K562 (cell line): ENCODE measurements around the gene OR2V1. TPM values are rescaled to one million over a fixed set of nuclear protein-coding genes. Genes with fewer than 3 reads are reported as not detected.
A peak's percentile ranks its signal among the peaks of the same experiment; 100 is the strongest.

Source experiments
- ATAC-seq: fragments of 200-7000 bp; cut with Tn5 transposase; 3 replicates; pipeline ENCODE4 v1.9.1; 2020; ENCODE audit warnings: moderate library complexity
- BruUV-seq: library from RNA; stranded (reverse); fragments of 400-500 nt; replicated peaks from 2 replicates; lab custom pipeline; 2021; lab: Mats Ljungman, UMichigan
- CTCF ChIA-PET: fragments of 300-600 bp; formaldehyde crosslinking; extraction: SDS; loops from one replicate; lab custom pipeline; 2021; ENCODE audit warnings: low intra/inter-chr PET ratio; lab: Yijun Ruan, JAX
- POLR2A ChIA-PET: fragments of 300-600, 350-650 bp; sonication (Branson Sonifier 250); formaldehyde crosslinking; extraction: SDS; loops from one replicate; lab custom pipeline; 2021; ENCODE audit warnings: antibody characterized with exemption, inconsistent platforms; lab: Yijun Ruan, JAX
- DNase-seq, 4 experiments: peaks; one replicate each; pipeline versions ENCODE4 v3.0.0 to v3.0.0-alpha.2; 2011 to 2018; ENCODE audit warnings: low spot score in 3 of 4, mixed read lengths in 3 of 4; ENCODE audit errors: extremely low read depth in 1 of 4
- FAIRE-seq: peaks from 2 replicates; lab custom pipeline; 2011; peaks lifted over from hg19 to GRCh38; lab: Jason Lieb, UNC
- H2AFZ ChIP-seq: 2 replicates; pipeline ENCODE4 v1.6.0; 2011; ENCODE audit warnings: low read depth, low read length, control low read depth, inconsistent platforms
- H3K27ac ChIP-seq: fragments of 200-600 bp; 3 replicates; pipeline ENCODE4 v1.8.0; 2011; ENCODE audit warnings: low read depth, mild to moderate bottlenecking, control low read depth, inconsistent platforms, low read length, moderate library complexity, mixed read lengths; ENCODE audit errors: extremely low read depth
- H3K27me3 ChIP-seq, 2 experiments: fragments of 300-600 bp in 1 of 2; 2 replicates in 1 of 2; 3 replicates in 1 of 2; pipeline versions ENCODE4 v1.6.0 to v1.8.0; 2011; ENCODE audit warnings: inconsistent platforms in 2 of 2, low read length in 2 of 2, mild to moderate bottlenecking in 1 of 2, mixed read lengths in 1 of 2, moderate library complexity in 1 of 2; ENCODE audit not compliant: control insufficient read depth in 2 of 2, insufficient read depth in 2 of 2
- H3K36me3 ChIP-seq: fragments of 300-600 bp; 3 replicates; pipeline ENCODE4 v1.8.0; 2011; ENCODE audit warnings: mild to moderate bottlenecking, low read length, inconsistent platforms; ENCODE audit not compliant: control insufficient read depth, insufficient read depth
- H3K4me1 ChIP-seq, 2 experiments: fragments of 200-600 bp in 1 of 2; replicated peaks in 1 of 2; 2 replicates in 1 of 2; 3 replicates in 1 of 2; pipeline versions ENCODE4 v1.5.1 to v1.8.0; 2011; ENCODE audit warnings: inconsistent platforms in 2 of 2, low read length in 2 of 2, mild to moderate bottlenecking in 1 of 2, mixed read lengths in 1 of 2, moderate library complexity in 1 of 2; ENCODE audit not compliant: control insufficient read depth in 2 of 2, insufficient read depth in 2 of 2
- H3K4me2 ChIP-seq: 2 replicates; pipeline ENCODE4 v1.6.1; 2011; ENCODE audit warnings: low read length, control low read depth, inconsistent platforms, mixed read lengths; ENCODE audit not compliant: insufficient read depth
- H3K4me3 ChIP-seq: fragments of 200-600 bp; sonication (generic), shearing (Covaris generic); 2 replicates; pipeline ENCODE4 v1.5.1; 2016; ENCODE audit warnings: control low read depth, inconsistent platforms
- H3K79me2 ChIP-seq: fragments of 200-600 bp; 3 replicates; pipeline ENCODE4 v1.8.0; 2011; ENCODE audit warnings: low read length, inconsistent platforms; ENCODE audit not compliant: control insufficient read depth, insufficient read depth
- H3K9ac ChIP-seq, 2 experiments: 2 replicates each; pipeline versions ENCODE4 v1.6.0 to v1.6.1; 2011; ENCODE audit warnings: low read depth in 2 of 2, low read length in 2 of 2, control low read depth in 1 of 2, inconsistent platforms in 1 of 2, mild to moderate bottlenecking in 1 of 2, mixed read lengths in 1 of 2; ENCODE audit not compliant: insufficient read depth in 1 of 2
- H3K9me1 ChIP-seq: one replicate; pipeline ENCODE4 v1.6.0; 2011; ENCODE audit warnings: inconsistent platforms, mild to moderate bottlenecking, low read length, moderate library complexity; ENCODE audit not compliant: control insufficient read depth, insufficient read depth
- H3K9me3 ChIP-seq: replicated peaks from 2 replicates; pipeline ENCODE4 v1.5.1; 2011; ENCODE audit warnings: low read depth, low read length, inconsistent platforms; ENCODE audit not compliant: control insufficient read depth, insufficient read depth
- H4K20me1 ChIP-seq: replicated peaks from 2 replicates; pipeline ENCODE4 v1.6.1; 2011; ENCODE audit warnings: low read length, inconsistent platforms, mixed read lengths; ENCODE audit not compliant: control insufficient read depth, insufficient read depth
- AFF1 ChIP-seq, 2 experiments: fragments of 450-650 bp; IDR thresholded peaks; 2 replicates each; pipeline ENCODE4 v1.6.1; 2018; ENCODE audit warnings: mild to moderate bottlenecking in 2 of 2, low read depth in 1 of 2; ENCODE audit not compliant: partially characterized antibody in 2 of 2
- ELF4 ChIP-seq: fragments of 450-650 bp; formaldehyde crosslinking; IDR thresholded peaks from 2 replicates; pipeline ENCODE4 v1.4.0; 2022; ENCODE audit warnings: missing genetic modification characterization
- MBD2 ChIP-seq: sonication (generic); IDR thresholded peaks from 2 replicates; pipeline ENCODE4 v1.6.1; 2016; ENCODE audit warnings: low read depth, borderline replicate concordance
- NFIC ChIP-seq: fragments of 450-650 bp; IDR thresholded peaks from 2 replicates; pipeline ENCODE4 v1.6.1; 2017; ENCODE audit warnings: mild to moderate bottlenecking, inconsistent platforms
- SMARCC2 ChIP-seq: fragments of 450-650 bp; IDR thresholded peaks from 2 replicates; pipeline ENCODE4 v1.6.1; 2017; ENCODE audit warnings: antibody characterized with exemption, moderate library complexity, mild to moderate bottlenecking, low read depth
- ZNF384 ChIP-seq: IDR thresholded peaks from 2 replicates; pipeline ENCODE4 v1.6.1; 2012; ENCODE audit warnings: low read depth, low read length, improper control_type of control experiment
- ZNF717 ChIP-seq: fragments of 250-450 bp; sonication (Bioruptor Pico); IDR thresholded peaks from 2 replicates; pipeline ENCODE4 v1.5.0; 2021
- WGBS: fragments of 100-300 bp; shearing (Covaris generic); methylation state at CpG from one replicate; pipeline ENCODE4 v1.1.6; 2016; ENCODE audit warnings: low coverage, mixed read lengths; ENCODE audit not compliant: insufficient coverage; ENCODE audit errors: missing lambda C conversion rate; 5-methylcytosine and 5-hydroxymethylcytosine counted together
- in situ Hi-C: fragments of 300-500 bp; cut with MboI; formaldehyde crosslinking; loops from 4 replicates; pipeline ENCODE4 v1.15.0; 2018; ENCODE audit warnings: inconsistent platforms, mixed read lengths
- intact Hi-C: fragments of 100-400 bp; cut with micrococcal nuclease; formaldehyde crosslinking; loops from 2 replicates; pipeline ENCODE4 v1.14.2; 2022
- polyA plus RNA-seq, 8 experiments: library from polyadenylated mRNA; depleted of rRNA in 4 of 8; stranded (reverse) in 5 of 8; unstranded in 3 of 8; fragments of >200 nt; fragmentation: Nextera tagmentation in 2 of 8; fragmentation: Illumina TruSeq in 1 of 8; extraction: Ambion mirVana in 2 of 8; extraction: Trizol in 1 of 8; gene quantifications; 2 replicates each; pipeline versions ENCODE4 v1.2.1 to v1.2.3, GENCODE V29; 2011 to 2014; ENCODE audit warnings: inconsistent platforms in 1 of 8, missing spikeins in 1 of 8
- total RNA-seq, 7 experiments: library from RNA; depleted of rRNA in 6 of 7; stranded (reverse); fragments of >200 nt in 6 of 7; fragmentation: Illumina TruSeq in 2 of 7; extraction: Trizol in 2 of 7; gene quantifications; 2 replicates each; pipeline versions ENCODE4 v1.2.1 to v1.2.3, GENCODE V29; 2011 to 2021; ENCODE audit warnings: low replicate concordance in 1 of 7
- TF ChIP-seq, protein P1 (sequence below): sonication (generic); formaldehyde crosslinking; IDR thresholded peaks from 2 replicates; pipeline ENCODE4 v1.8.0; 2022; ENCODE audit warnings: mild to moderate bottlenecking, missing genetic modification reagents
- TF ChIP-seq, protein P2 (sequence below): fragments of 250-450 bp; sonication (Bioruptor Pico); IDR thresholded peaks from 2 replicates; pipeline ENCODE4 v1.8.0; 2022; ENCODE audit warnings: inconsistent platforms

The OR2V1 gene
- total and polyA plus RNA-seq, 9 of the 15 experiments (the other 6 are each of a cell fraction or from before 2014, with no cell fraction given): 0.04 to 0.28 (median 0.15) TPM; not detected in 5

DNA sequence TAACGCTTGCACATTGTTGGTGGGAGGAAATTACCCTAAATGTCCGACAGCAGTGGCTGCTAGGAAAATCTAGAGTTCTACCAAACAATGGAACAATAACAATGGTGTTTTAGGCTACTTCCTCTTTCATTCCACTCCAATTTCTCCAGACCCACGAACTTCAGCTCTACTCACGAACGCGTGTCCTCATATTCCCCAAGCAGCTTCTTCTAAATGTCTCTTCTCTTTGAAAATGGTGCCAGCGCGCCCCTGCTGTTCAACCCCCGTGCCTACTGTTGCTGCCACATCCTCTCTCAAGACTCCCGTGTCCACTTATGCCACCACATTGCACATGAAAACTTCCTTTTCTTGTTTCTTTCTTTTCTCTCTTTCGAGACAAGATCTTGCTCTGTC, 42.1 kb upstream of the OR2V1 start (continued):
- TF ChIP-seq, protein P1, sequence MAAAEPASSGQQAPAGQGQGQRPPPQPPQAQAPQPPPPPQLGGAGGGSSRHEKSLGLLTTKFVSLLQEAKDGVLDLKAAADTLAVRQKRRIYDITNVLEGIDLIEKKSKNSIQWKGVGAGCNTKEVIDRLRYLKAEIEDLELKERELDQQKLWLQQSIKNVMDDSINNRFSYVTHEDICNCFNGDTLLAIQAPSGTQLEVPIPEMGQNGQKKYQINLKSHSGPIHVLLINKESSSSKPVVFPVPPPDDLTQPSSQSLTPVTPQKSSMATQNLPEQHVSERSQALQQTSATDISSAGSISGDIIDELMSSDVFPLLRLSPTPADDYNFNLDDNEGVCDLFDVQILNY (CRISPR knock-in tag): no peak
- no peak for TF ChIP-seq ELF4
- peak in 1 of 2 experiments; percentile 13 for TF ChIP-seq AFF1 (IDR thresholded peaks at IDR 0.05; ENCODE audit: low read depth in 1 of 2, partially characterized antibody in 2 of 2)
- TF ChIP-seq SMARCC2: no peak
- no peak for TF ChIP-seq ZNF717 (CRISPR knock-in tag)
- no peak for TF ChIP-seq MBD2

- TF ChIP-seq, protein P2, sequence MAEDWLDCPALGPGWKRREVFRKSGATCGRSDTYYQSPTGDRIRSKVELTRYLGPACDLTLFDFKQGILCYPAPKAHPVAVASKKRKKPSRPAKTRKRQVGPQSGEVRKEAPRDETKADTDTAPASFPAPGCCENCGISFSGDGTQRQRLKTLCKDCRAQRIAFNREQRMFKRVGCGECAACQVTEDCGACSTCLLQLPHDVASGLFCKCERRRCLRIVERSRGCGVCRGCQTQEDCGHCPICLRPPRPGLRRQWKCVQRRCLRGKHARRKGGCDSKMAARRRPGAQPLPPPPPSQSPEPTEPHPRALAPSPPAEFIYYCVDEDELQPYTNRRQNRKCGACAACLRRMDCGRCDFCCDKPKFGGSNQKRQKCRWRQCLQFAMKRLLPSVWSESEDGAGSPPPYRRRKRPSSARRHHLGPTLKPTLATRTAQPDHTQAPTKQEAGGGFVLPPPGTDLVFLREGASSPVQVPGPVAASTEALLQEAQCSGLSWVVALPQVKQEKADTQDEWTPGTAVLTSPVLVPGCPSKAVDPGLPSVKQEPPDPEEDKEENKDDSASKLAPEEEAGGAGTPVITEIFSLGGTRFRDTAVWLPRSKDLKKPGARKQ (CRISPR knock-in tag): no peak
- TF ChIP-seq NFIC (0 out of 2 replicates have a peak, but pooled peaks have one; percentile 18), ZNF384 (0 out of 2 replicates have a peak, but pooled peaks have one; percentile 38)
- Histone ChIP-seq H3K27me3 (no peaks in the 10 kb centered on the region), H3K9me3 (no peaks in the 10 kb centered on the region), H3K36me3 (no peaks in the 10 kb centered on the region), H3K27ac (no peak overlapping the region), H3K4me1 (peaks cover 31 to 34% of the 10 kb centered on the region in 2 experiments; a peak in 4 of 5 replicates), H3K79me2 (no peaks in the 10 kb centered on the region), H3K4me2 (no peak overlapping the region), H4K20me1 (no peaks in the 10 kb centered on the region), H3K9ac (no peak overlapping the region), H3K4me3 (no peak overlapping the region), H2AFZ (no peak overlapping the region), H3K9me1 (no peaks in the 10 kb centered on the region)
- no peak for DNase-seq
- CTCF ChIA-PET: no interaction called here
- 49% methylated on average over 3 of the region's 3 CpGs for WGBS
- intact Hi-C loops (loop anchor here (2.0 to 5.0 kb wide), 2 partner anchors 17 to 46 kb away; no protein-coding TSS in a partner anchor), in situ Hi-C loops (no loop called here)
- FAIRE-seq: no peak
- ATAC-seq: no peak
- no TSS peak for BruUV-seq
- POLR2A ChIA-PET: interaction anchor here (0.6 to 2.3 kb wide), 3 partner anchors 18 to 1469 kb away, joined by 3 to 8 read pairs (median 3); no protein-coding TSS in a partner anchor
These were observed 40.8 kb upstream of the OR2V1 start for GRCh38 chr5:181171782-181172181.
